Measurements from ENCODE around the gene EFNB1. TPM values are rescaled to one million over a fixed set of nuclear protein-coding genes. Genes with fewer than 3 reads are reported as not detected.

The EFNB1 gene
- total and polyA plus RNA-seq, 2 experiments from 2014 or later: 1.3 to 2.7 TPM

DNA sequence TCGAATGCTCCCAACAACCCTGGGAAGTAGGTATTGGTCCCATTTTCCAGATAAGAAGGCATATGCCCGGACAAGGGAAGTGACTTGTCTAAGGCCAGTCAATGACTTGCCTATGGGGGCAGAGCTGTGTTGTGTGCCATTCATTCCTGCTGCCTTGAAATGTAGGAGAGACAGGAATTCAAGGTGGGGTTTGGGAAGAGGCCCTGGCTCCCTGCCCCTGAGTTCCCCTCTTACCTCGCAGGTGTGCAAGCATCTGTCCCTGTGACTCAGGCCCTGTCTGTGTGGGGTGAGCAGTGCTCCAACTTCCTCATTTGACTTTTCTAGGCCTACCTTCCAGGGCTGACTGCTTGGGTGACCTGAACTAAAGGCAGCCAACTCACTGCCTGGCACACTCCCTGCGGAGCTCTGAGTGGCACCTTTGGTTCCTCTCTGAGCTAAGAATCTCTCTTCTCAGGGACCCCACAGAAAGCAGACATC is 5.1 kb downstream of the EFNB1 start (continued):
- TF ChIP-seq, protein P1, sequence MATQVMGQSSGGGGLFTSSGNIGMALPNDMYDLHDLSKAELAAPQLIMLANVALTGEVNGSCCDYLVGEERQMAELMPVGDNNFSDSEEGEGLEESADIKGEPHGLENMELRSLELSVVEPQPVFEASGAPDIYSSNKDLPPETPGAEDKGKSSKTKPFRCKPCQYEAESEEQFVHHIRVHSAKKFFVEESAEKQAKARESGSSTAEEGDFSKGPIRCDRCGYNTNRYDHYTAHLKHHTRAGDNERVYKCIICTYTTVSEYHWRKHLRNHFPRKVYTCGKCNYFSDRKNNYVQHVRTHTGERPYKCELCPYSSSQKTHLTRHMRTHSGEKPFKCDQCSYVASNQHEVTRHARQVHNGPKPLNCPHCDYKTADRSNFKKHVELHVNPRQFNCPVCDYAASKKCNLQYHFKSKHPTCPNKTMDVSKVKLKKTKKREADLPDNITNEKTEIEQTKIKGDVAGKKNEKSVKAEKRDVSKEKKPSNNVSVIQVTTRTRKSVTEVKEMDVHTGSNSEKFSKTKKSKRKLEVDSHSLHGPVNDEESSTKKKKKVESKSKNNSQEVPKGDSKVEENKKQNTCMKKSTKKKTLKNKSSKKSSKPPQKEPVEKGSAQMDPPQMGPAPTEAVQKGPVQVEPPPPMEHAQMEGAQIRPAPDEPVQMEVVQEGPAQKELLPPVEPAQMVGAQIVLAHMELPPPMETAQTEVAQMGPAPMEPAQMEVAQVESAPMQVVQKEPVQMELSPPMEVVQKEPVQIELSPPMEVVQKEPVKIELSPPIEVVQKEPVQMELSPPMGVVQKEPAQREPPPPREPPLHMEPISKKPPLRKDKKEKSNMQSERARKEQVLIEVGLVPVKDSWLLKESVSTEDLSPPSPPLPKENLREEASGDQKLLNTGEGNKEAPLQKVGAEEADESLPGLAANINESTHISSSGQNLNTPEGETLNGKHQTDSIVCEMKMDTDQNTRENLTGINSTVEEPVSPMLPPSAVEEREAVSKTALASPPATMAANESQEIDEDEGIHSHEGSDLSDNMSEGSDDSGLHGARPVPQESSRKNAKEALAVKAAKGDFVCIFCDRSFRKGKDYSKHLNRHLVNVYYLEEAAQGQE (IDR thresholded peaks at IDR 0.05; ENCODE audit: unreplicated experiment): no peak

DNA sequence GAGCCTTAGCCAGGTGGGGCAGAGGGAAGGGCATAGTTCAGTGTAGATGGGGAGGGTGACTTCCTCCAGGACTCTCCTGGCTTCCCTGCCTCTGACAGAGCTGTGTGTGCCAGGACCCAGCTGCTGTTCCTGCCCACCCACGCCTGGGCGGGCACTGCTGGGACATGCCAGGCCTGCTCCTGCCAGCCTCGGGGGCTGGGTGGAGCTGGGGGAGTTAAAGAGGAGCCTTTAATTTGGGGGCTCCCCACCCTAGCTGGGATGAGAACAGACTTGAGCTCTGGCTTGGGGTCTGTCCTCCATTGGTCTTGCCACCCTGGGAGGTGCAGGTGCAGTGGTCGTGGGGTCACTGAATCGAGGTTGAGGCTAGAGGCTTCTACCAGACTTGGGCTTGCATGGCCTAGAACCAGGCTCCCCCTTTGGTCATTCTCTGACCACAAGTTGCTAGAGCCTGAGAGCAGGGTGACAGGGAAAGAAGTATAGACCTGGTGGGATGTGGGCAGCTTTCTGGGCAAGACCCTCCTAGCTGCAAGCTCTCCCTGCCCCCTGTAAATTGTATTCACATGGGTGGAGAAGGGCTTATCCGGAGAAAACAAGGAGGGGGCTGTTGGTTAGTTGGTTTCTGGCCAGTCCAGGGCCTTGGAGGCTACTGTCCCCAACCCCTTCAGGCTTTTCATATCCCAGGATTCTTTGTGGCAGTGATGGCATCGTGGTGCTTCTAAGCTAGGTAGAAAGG is 5.7 kb downstream of the EFNB1 start:
- Histone ChIP-seq H3K4me1 (ENCODE audit: insufficient read depth) (peaks cover 16% of the 10 kb centered on the region; the same call in 1 of the 2 replicates), H3K36me3 (ENCODE audit: insufficient read depth) (no peaks in the 10 kb centered on the region), H3K9me2 (ENCODE audit: insufficient read depth) (no peaks in the 10 kb centered on the region), H4K20me1 (replicated peaks; ENCODE audit: insufficient read depth) (no peaks in the 10 kb centered on the region; the same call in 1 of the 2 replicates), H3K27me3 (ENCODE audit: insufficient read depth) (peaks cover 66% of the 10 kb centered on the region), H3F3A (replicated peaks; ENCODE audit: low read depth) (no peaks in the 10 kb centered on the region), H3K4me3 (no peak overlapping the region), H3K4me2 (no peak overlapping the region), H3K27ac (ENCODE audit: low read depth) (no peak overlapping the region), H2AFZ (no peak overlapping the region), H3K79me2 (replicated peaks; ENCODE audit: insufficient read depth) (no peaks in the 10 kb centered on the region)
- H3K27ac Mint-ChIP-seq: no peak overlapping the region
- H3K36me3 Mint-ChIP-seq (ENCODE audit: low read depth): no peaks in the 10 kb centered on the region; the same call in 2 of the 3 replicates
- ATAC-seq (no peak), DNase-seq (ENCODE audit: low spot score) (no peak)
- no peaks in the 10 kb centered on the region for H3K9me3 Mint-ChIP-seq
- H3K27me3 Mint-ChIP-seq (ENCODE audit: insufficient read depth, low read depth, poor library complexity): peaks cover 43% of the 10 kb centered on the region
- no peak overlapping the region for H3K4me3 Mint-ChIP-seq
- peaks cover 21% of the 10 kb centered on the region; the same call in 2 of the 3 replicates for H3K4me1 Mint-ChIP-seq
- no peak for TF ChIP-seq ZNF331 (CRISPR knock-in tag; IDR thresholded peaks at IDR 0.05; ENCODE audit: low read depth)
- no peak for TF ChIP-seq POLR2AphosphoS5 (IDR thresholded peaks at IDR 0.05; ENCODE audit: low read depth)
- TF ChIP-seq NANOG (IDR thresholded peaks at IDR 0.05; ENCODE audit: borderline replicate concordance): no peak
- no peak for TF ChIP-seq EZH2 (IDR thresholded peaks at IDR 0.05; ENCODE audit: low read depth, unreplicated experiment)
- TF ChIP-seq, protein P1 (IDR thresholded peaks at IDR 0.05; ENCODE audit: unreplicated experiment): no peak
- no peak for TF ChIP-seq EZH2phosphoT487 (IDR thresholded peaks at IDR 0.05; ENCODE audit: unreplicated experiment)
- no peak for TF ChIP-seq JUNB (IDR thresholded peaks at IDR 0.05; ENCODE audit: unreplicated experiment)
- no peak for TF ChIP-seq ZNF114 (CRISPR knock-in tag; IDR thresholded peaks at IDR 0.05)
- TF ChIP-seq CREB1 (CRISPR knock-in tag; IDR thresholded peaks at IDR 0.05; ENCODE audit: low read depth): no peak
- TF ChIP-seq, protein P2, sequence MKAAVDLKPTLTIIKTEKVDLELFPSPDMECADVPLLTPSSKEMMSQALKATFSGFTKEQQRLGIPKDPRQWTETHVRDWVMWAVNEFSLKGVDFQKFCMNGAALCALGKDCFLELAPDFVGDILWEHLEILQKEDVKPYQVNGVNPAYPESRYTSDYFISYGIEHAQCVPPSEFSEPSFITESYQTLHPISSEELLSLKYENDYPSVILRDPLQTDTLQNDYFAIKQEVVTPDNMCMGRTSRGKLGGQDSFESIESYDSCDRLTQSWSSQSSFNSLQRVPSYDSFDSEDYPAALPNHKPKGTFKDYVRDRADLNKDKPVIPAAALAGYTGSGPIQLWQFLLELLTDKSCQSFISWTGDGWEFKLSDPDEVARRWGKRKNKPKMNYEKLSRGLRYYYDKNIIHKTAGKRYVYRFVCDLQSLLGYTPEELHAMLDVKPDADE (IDR thresholded peaks at IDR 0.05): no peak
- TF ChIP-seq, protein P3, sequence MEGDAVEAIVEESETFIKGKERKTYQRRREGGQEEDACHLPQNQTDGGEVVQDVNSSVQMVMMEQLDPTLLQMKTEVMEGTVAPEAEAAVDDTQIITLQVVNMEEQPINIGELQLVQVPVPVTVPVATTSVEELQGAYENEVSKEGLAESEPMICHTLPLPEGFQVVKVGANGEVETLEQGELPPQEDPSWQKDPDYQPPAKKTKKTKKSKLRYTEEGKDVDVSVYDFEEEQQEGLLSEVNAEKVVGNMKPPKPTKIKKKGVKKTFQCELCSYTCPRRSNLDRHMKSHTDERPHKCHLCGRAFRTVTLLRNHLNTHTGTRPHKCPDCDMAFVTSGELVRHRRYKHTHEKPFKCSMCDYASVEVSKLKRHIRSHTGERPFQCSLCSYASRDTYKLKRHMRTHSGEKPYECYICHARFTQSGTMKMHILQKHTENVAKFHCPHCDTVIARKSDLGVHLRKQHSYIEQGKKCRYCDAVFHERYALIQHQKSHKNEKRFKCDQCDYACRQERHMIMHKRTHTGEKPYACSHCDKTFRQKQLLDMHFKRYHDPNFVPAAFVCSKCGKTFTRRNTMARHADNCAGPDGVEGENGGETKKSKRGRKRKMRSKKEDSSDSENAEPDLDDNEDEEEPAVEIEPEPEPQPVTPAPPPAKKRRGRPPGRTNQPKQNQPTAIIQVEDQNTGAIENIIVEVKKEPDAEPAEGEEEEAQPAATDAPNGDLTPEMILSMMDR (conservative IDR thresholded peaks at IDR 0.05; ENCODE audit: low read depth in 2 of 2): no peak

All from GM23338 (cell line).